GM12873 (cell line): ENCODE data around the gene GUF1.

Experiments
- CTCF ChIP-seq: IDR thresholded peaks from 2 replicates; pipeline ENCODE4 v1.5.1; 2012; ENCODE audit warnings: low read depth, mild to moderate bottlenecking, moderate library complexity, low read length, control low read depth; ENCODE audit not compliant: insufficient read depth; ENCODE audit errors: missing control alignments

Gene GUF1

GRCh38 chr4:44701037-44701436 is 22.8 kb downstream of the GUF1 start:
- TF ChIP-seq CTCF, result no peak

- no peak for TF ChIP-seq CTCF
These were observed 26.5 kb downstream of the GUF1 start for GRCh38 chr4:44704673-44705072.

- no peak for TF ChIP-seq CTCF
These were observed 34.9 kb downstream of the GUF1 start for GRCh38 chr4:44713125-44713524.

- no peak for TF ChIP-seq CTCF
These were observed 38.4 kb downstream of the GUF1 start for GRCh38 chr4:44716597-44716996.

- no peak for TF ChIP-seq CTCF
These were observed 42.2 kb downstream of the GUF1 start for GRCh38 chr4:44720371-44720770.

GRCh38 chr4:44722001-44722400 is 43.8 kb downstream of the GUF1 start:
- TF ChIP-seq CTCF, result no peak

- no peak for TF ChIP-seq CTCF
These were observed 46.9 kb downstream of the GUF1 start for GRCh38 chr4:44725166-44725565.

DNA sequence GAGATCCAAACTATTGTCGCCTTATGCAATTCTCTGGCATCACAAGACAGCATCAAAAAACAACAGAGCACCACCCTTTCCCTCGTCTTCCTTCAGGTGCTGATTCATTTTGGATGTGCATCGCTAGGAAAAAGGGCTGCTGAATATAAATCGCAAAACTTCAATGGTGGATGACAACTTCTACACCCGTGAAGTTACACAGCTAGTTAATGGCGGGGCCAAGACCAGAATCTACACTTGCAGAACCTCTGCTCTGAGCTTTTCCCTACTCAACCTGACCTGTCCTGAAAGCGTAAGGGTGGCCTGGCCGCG is 47.5 kb downstream of the GUF1 start:
- no peak for TF ChIP-seq CTCF
